Mucosa of descending colon (tissue), 3 donors: ENCODE measurements around the gene TBC1D1. TPM values are rescaled to one million over a fixed set of nuclear protein-coding genes. Genes with fewer than 3 reads are reported as not detected.
A peak's percentile ranks its signal among the peaks of the same experiment; 100 is the strongest.

Experiments used
- ATAC-seq: fragments of 200-7000 bp; cut with Tn5 transposase; one replicate; pipeline ENCODE4 v1.9.1; 2020; ENCODE audit warnings: mild to moderate bottlenecking, moderate library complexity
- DNase-seq, 3 donors: peaks; one replicate each; pipeline ENCODE4 v3.0.0-alpha.2; 2020
- H3K36me3 ChIP-seq: fragments of 200-600 bp; one replicate; pipeline ENCODE4 v1.8.0; 2021; ENCODE audit warnings: low read depth, mild to moderate bottlenecking
- H3K4me1 ChIP-seq: fragments of 200-600 bp; one replicate; pipeline ENCODE4 v1.8.0; 2021; ENCODE audit warnings: low read depth, mild to moderate bottlenecking
- H3K4me3 ChIP-seq: fragments of 200-600 bp; one replicate; pipeline ENCODE4 v1.8.0; 2021; ENCODE audit warnings: mild to moderate bottlenecking
- H3K9me3 ChIP-seq: fragments of 200-600 bp; one replicate; pipeline ENCODE4 v1.8.0; 2021; ENCODE audit warnings: mild to moderate bottlenecking
- CTCF ChIP-seq: fragments of 200-600 bp; IDR thresholded peaks from one replicate; pipeline ENCODE4 v1.8.0; 2022; ENCODE audit warnings: antibody characterized with exemption, mild to moderate bottlenecking
- intact Hi-C, 2 donors: fragments of 100-400 bp; cut with DNase I in 1 of 2; cut with micrococcal nuclease in 1 of 2; formaldehyde crosslinking; loops; one replicate each; pipeline versions ENCODE4 v1.11.0 to v1.11.1; 2022; cut with DNase I, micrococcal nuclease
- total RNA-seq, 3 donors: library from RNA; stranded (reverse); fragmentation: NEBNext Ultra II Directional in 2 of 3; extraction: Animal tissue kit (Norgen Biotek cat#: 25700) in 2 of 3; gene quantifications; one replicate each; pipeline versions ENCODE4 v1.2.1 to v1.2.4, GENCODE V29; 2021 to 2023
- donor health status: DM: no; HTN: no; CAD: no; lungs with moderate emphysema.
- donor health status: DM: no; HTN: no; CAD: no.
- donor health status: DM: no; HTN: yes; CAD: no.

Gene TBC1D1
- total RNA-seq, 3 donors from 2014 or later: 50.2 to 249 (median 71.6) TPM

GRCh38 chr4:37964734-37965457 is 74.0 kb downstream of the TBC1D1 start:
- TF ChIP-seq CTCF: no peak
- H3K36me3 ChIP-seq: no peaks in the 10 kb centered on the region
- ATAC-seq (no peak), DNase-seq (no peak)
- H3K9me3 ChIP-seq: no peaks in the 10 kb centered on the region
- H3K4me3 ChIP-seq: no peak overlapping the region
- no peaks in the 10 kb centered on the region for H3K4me1 ChIP-seq
- intact Hi-C loops: no loop called here

GRCh38 chr4:37966044-37966443 is 75.2 kb downstream of the TBC1D1 start:
- H3K4me3 ChIP-seq: no peak overlapping the region
- peaks cover 5% of the 10 kb centered on the region for H3K4me1 ChIP-seq
- DNase-seq: no peak
- no peaks in the 10 kb centered on the region for H3K9me3 ChIP-seq
- intact Hi-C loops: no loop called here
- H3K36me3 ChIP-seq: no peaks in the 10 kb centered on the region
- ATAC-seq: no peak
- TF ChIP-seq CTCF: no peak

GRCh38 chr4:37967736-37968135 is 76.9 kb downstream of the TBC1D1 start:
- no peak overlapping the region for H3K4me3 ChIP-seq
- no peaks in the 10 kb centered on the region for H3K9me3 ChIP-seq
- H3K36me3 ChIP-seq: no peaks in the 10 kb centered on the region
- intact Hi-C loops: no loop called here
- DNase-seq: no peak
- no peak for ATAC-seq
- TF ChIP-seq CTCF: no peak
- H3K4me1 ChIP-seq: peaks cover 5% of the 10 kb centered on the region

GRCh38 chr4:37968747-37969146 is 77.9 kb downstream of the TBC1D1 start:
- Histone ChIP-seq H3K4me1 (peaks cover 5% of the 10 kb centered on the region), H3K36me3 (no peaks in the 10 kb centered on the region), H3K9me3 (no peaks in the 10 kb centered on the region), H3K4me3 (no peak overlapping the region)
- intact Hi-C loops: no loop called here
- ATAC-seq (no peak), DNase-seq (no peak)
- TF ChIP-seq CTCF: no peak

GRCh38 chr4:37970702-37971101 is 79.8 kb downstream of the TBC1D1 start:
- DNase-seq: peak; percentile 84 to 88 (median 85)
- Histone ChIP-seq H3K4me3 (no peak overlapping the region), H3K36me3 (no peaks in the 10 kb centered on the region), H3K9me3 (no peaks in the 10 kb centered on the region), H3K4me1 (peaks cover 5% of the 10 kb centered on the region)
- intact Hi-C loops: no loop called here
- peak; percentile 100 for ATAC-seq
- TF ChIP-seq CTCF: peak; percentile 79
